GM11168 (cell line): Measurements from ENCODE around the gene PPRC1.

Source experiments
- in situ Hi-C: fragments of 300-500 bp; cut with MboI; formaldehyde crosslinking; loops from one replicate; pipeline ENCODE4 v1.12.0; 2022; ENCODE audit warnings: low sequenced_read_pairs; ENCODE audit not compliant: unreplicated experiment

Gene PPRC1

GRCh38 chr10:102140913-102141540, 8.2 kb downstream of the PPRC1 start:
- in situ Hi-C loops, result no loop called here

GRCh38 chr10:102141583-102142107, 8.8 kb downstream of the PPRC1 start:
- in situ Hi-C loops, result no loop called here

GRCh38 chr10:102146971-102147428, 14.2 kb downstream of the PPRC1 start:
- in situ Hi-C loops, result no loop called here

DNA sequence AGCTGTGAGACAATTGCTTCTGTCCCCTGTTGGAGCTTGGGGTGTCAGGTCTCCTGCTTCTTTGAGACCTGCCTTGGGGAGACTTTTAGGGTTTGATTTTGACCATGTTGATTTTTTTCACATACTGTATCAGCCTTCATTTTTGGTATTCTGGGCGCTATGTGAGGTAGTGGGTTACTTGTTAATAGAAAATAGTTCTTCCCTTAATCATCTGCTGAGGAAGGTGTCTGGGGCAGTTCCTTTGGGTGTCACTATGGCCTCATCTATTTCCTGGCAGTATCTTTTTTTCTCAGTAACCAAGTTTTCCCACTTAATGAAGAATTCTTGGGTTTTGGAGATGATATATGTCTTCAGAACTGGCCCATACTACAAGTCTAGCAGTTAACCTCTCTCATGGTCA, 14.7 kb downstream of the PPRC1 start:
- in situ Hi-C loops, result no loop called here

DNA sequence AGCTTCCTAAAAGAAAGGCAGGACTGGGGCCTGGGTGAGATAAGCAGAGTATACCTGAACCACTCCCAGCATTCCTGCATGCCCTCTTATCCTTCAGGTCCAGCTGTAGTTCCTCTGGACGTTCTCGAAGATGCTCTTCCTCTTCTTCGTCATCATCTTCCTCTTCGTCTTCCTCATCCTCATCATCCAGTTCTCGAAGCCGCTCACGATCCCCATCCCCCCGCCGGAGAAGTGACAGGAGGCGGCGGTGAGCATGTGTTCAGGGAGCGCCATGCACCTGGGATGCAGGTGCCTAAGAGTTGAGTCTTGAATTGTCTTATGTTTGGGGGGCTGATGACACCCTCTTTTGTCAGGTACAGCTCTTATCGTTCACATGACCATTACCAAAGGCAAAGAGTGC, 15.4 kb downstream of the PPRC1 start:
- in situ Hi-C loops, result no loop called here

- in situ Hi-C loops, result no loop called here
These were observed 18.3 kb downstream of the PPRC1 start for GRCh38 chr10:102150970-102151773.

DNA sequence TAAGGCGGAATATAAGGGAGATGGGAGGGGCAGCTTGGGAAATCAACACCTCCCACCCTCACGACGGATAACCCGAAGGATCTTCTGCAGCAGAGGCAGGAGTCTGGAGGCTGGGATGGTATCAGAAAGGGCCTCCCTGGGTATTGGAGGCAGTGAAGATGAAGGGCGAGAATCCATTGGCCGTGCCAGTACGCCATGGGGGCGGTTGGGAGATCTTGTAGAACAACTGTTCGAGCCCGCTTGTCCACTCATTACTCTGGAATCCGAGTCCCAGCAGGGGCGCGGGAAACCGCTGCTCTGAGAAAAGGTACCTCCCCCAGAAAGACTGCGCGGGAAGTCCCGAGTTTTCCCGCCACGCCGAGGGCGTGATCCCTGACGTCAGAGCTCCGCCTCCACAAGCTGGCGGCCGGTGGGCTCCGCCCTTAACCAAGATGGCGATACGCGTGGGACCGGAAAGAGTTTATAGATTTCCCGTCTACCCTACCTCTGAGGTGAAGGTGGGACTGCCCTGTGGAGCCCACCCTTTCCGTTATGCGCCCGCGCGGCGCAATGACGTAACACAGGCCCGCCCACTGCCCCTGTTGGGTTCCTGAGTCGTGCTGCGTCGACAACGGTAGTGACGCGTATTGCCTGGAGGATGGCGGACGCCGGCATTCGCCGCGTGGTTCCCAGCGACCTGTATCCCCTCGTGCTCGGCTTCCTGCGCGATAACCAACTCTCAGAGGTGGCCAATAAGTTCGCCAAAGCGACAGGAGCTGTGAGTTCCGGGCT, 19.1 kb downstream of the PPRC1 start, which contains the start of gene NOLC1:
Gene NOLC1, plus strand, starts transcription at position 616 of the 771 bp plus-strand sequence. Its CDS starts 22 bp downstream, at position 638.
- in situ Hi-C loops, result no loop called here

- in situ Hi-C loops, result no loop called here
These were observed 19.7 kb downstream of the PPRC1 start for GRCh38 chr10:102152545-102152890.

GRCh38 chr10:102153093-102153620, 20.3 kb downstream of the PPRC1 start:
- in situ Hi-C loops, result no loop called here

DNA sequence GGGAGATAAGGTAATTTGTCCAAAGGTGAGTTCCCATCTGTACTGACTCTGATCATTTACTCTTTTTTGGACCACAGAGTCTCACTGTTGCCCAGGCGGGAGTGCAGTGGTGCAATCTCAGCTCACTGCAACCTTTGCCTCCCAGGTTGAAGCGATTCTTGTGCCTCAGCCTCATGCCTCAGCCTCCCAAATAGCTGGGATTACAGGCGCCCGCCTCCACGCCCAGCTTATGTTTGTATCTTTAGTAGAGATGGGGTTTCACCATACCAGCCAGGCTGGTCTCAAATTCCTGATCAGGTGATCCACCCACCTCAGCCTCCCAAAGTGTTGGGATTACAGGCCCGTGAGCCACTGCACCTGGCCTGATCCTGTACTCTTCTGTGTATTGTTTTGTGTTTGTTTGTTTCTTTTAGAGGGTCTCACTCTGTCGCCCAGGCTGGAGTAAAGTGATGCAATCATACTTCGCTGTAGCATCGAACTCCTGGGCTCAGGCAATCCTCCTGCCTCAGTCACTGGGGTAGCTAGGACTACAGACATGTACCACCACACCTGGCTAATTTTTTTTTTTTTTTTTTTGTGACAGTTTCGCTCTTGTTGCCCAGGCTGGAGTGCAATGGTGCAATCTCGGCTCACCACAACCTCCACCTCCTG, 21.8 kb downstream of the PPRC1 start:
- in situ Hi-C loops, result no loop called here

DNA sequence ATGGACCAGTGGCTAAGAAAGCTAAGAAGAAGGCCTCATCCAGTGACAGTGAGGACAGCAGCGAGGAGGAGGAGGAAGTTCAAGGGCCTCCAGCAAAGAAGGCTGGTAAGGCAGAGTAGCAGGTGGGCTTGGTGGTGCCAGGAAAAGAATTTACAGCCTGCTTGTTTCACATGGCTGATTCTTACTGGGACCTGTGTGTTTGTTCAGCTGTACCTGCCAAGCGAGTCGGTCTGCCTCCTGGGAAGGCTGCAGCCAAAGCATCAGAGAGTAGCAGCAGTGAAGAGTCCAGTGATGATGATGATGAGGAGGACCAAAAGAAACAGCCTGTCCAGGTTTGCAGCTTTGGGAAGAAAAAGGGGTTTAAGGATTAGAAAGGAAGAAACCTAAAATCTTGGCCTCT, 24.4 kb downstream of the PPRC1 start:
- in situ Hi-C loops, result no loop called here

- in situ Hi-C loops, result no loop called here
These were observed 26.3 kb downstream of the PPRC1 start for GRCh38 chr10:102159051-102159597.

GRCh38 chr10:102159831-102160230, 27.0 kb downstream of the PPRC1 start:
- in situ Hi-C loops, result no loop called here

- in situ Hi-C loops, result no loop called here
These were observed 30.6 kb downstream of the PPRC1 start for GRCh38 chr10:102163342-102163989.

DNA sequence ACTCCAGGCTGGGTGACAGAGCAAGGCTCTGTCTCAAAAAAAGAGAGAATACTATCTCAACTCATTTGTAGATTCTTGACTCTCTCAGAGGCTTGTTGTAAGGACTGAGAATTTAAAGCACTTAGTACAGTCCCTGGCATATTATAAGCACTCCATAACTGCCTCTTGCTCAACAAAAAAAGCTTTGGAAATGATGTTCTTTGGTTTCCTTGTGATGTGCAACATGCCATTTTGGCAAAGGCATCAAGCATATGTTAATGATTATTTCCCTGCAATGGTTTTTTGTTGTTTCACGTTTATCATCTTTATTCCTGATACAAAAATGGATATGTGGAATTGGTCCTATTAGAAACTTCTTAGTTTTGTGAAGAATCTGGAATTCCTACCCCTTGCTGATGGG, 35.0 kb downstream of the PPRC1 start:
- in situ Hi-C loops, result no loop called here

- in situ Hi-C loops, result no loop called here
These were observed 37.8 kb downstream of the PPRC1 start for GRCh38 chr10:102170602-102171001.

- in situ Hi-C loops, result no loop called here
These were observed 39.4 kb downstream of the PPRC1 start for GRCh38 chr10:102172288-102172687.

DNA sequence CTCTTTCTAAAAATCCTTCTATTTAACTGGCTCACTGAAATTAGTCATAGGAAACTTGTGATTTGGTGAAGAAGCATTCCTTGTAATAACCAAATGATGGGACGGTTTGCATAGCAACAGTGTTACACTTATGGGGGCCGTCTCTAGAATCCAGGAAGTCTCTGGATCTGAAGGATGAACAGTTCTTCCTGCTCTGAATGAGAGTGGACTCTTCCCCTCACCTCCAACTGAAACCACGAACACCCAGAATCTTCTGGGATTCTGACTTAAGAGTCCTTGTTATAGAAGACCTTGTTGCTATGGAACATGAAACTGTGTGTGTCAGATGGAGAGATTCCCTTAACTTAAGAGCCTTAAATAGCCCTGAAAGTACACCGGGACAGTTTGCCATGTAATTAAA, 42.6 kb downstream of the PPRC1 start:
- in situ Hi-C loops, result no loop called here

DNA sequence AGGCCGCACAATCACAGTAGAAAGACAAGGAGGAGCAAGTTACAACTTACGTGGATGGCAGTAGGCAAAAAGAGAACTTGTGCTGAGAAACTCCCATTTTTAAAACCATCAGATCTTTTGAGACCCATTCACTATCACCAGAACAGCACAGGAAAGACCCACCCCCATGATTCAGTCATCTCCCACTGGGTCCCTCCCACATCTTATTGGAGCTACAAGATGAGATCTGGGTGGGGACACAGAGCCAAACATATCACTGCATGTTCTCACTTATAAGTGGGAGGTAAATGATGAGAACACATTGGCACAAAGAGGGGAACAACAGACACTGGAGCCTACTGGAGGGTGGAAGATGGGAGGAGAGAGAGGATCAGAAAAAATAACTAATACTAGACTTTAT, 51.8 kb downstream of the PPRC1 start:
- in situ Hi-C loops, result loop anchor here (5.0 kb wide), 1 partner anchor 43 kb away; the partner anchor contains the start of gene ELOVL3
